Esophagus mucosa (tissue), 1 donor: ENCODE data around the gene APCDD1. TPM values are rescaled to one million over a fixed set of nuclear protein-coding genes. Genes with fewer than 3 reads are reported as not detected.

ENCODE experiments used
- ATAC-seq: fragments of 200-7000 bp; cut with Tn5 transposase; one replicate; pipeline ENCODE4 v1.9.1; 2020
- total RNA-seq: library from RNA; stranded (reverse); gene quantifications from one replicate; pipeline ENCODE4 v1.2.4, GENCODE V29; 2023
- donor health status: DM: yes; HTN: yes; CAD: no.

APCDD1 gene
- total RNA-seq, 1 donor from 2014 or later: 42.2 TPM

- peak; percentile 97 for ATAC-seq
Measured at GRCh38 chr18:10432781-10433180, 21.7 kb upstream of the APCDD1 start.

- ATAC-seq: no peak
Measured at GRCh38 chr18:10436160-10436559, 18.3 kb upstream of the APCDD1 start.

DNA sequence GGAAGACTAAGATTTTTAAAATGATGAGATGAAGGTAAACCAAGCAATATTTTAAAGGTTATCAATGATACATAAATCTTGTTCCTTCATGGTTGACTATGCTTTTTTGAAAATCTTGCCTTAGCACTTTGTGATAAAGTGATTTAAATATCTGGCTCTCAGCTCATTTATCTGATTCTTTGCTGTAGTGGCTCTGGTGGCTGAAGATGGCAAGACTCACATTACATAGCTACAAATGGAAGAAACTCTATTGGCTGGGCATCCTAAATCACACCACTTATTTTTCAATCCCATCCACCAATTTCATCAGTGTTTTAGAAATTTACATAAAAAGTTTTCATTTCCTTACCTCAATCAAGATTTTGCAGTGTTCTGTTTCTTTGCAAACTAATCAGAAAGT is 16.6 kb upstream of the APCDD1 start:
- no peak for ATAC-seq

DNA sequence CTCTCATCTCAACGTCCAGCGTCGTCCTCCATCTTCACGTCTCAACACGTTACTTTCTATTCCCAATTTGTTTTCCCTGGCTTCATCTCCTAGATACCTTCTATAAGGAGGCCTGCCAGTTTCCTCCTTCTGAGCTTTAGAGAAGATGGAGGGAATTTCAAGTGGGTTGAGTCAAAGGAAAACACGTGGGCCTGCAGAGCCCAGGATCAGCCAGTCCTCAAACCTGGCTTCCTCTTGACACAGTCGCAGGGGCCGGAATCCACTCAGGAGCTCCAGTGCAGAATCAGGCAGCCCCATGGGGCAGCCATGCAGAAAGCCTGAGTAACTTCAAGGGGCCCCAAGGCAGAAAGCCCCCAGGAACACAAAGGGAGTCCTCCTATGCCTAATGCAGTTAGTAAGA is 14.5 kb upstream of the APCDD1 start:
- ATAC-seq: no peak

GRCh38 chr18:10440884-10441283 is 13.6 kb upstream of the APCDD1 start:
- ATAC-seq: no peak

DNA sequence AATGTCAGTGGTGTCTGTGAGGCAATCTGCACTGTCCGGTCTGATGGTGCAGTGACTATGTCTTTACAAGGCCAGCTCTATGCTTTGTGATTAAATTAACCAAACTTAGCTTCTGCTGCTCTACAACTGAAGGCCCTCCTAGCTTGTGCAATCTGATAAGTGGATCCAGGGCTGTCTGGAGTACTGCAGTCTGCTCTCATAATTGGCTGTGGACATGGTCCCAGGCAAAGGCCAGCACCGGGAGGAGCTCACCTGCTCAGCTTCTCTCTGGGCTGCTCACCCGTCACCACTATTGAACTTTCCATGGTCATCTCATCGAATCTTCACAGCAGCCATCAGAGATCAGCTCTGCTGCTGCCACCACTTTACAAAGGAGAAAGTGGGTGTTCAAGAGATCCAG is 13.0 kb upstream of the APCDD1 start:
- ATAC-seq: no peak

- peak; percentile 36 for ATAC-seq
Measured at GRCh38 chr18:10442551-10442971, 11.9 kb upstream of the APCDD1 start.

DNA sequence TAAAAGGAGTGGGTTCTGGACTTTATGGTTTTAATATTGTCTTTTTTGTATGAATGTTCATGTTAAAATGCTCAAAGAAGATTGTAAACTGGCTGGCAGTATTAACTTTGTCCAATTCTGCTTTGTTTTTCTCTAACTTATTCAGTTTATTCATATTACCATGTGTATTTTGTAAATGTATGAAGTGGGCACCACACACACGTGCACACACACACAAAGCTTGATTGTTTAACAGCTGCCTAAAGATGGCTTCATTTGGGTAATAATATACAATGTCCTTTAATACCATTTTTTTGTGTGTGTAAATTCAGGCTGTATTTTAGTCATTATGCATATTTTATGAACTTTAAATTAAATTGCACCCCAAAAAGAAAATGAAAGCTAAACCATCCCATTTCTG is 11.4 kb upstream of the APCDD1 start:
- ATAC-seq: no peak

DNA sequence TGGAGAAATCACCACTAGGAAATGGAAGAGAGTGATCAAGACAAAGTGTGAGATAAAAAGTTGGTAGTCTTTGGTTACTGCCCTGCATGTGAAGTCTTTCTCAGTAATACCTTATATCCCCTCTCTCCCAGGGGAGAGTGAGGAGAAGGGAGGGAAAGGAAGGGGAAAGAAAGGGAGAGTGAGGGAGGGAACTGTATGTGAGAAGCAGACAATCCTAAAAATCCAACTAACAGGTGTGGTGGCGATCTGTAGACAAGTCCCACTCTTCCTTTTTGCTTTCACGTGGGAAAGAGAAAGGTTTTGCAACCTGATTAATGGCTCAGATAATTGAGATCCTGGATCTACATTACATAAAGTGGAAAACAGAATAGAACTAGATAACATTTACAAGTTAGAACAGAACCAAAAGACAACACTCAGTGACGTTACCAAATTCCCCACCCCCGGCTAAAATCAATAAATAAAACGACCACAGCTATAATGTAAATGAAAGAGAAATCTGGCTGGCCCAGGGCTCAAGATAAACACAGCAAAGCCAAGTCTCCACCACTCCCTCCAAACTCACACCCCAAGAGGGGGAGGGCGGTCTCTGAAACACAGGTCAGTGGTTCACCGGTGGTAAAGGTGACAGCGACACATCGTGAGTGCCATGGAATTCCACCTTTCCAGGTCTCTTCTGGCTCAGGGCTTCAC is 10.0 kb upstream of the APCDD1 start:
- ATAC-seq: no peak

DNA sequence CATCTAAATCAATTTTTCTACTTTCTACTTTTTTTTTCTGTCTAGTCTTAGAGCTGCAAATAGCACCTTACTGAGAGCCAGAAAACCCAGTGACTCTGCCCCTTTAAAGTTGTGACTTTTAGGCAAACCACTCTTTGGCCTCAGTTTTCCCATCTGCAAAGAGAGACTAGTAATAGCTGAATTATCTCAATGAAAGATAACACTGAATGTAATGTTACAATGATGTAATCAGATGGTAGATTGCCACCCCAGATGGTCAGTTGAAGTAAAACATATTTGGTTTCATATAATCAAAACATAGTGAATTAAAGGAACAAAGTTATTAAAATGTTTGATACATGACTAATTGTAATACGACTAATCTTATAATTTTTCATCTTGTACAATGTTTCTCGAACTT is 5.0 kb upstream of the APCDD1 start:
- no peak for ATAC-seq

DNA sequence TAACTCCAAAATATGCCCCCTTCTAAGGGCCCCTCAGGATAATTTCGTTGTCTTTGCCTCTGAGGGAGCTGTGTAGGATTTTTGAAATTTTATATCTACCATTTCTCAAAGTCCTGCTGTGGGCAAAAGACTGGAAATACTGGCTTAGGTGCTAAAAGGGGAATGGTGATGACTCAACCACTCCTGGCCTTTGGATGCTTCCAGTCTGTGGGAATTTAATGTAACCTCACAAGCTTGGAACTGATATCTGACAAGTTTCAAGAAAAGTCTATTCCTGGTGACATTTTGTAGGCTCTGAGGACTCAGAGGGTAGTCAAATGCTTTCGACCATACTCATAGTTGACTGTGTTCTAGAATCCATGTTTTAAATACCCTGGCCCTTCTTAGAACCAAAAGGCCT is 3.4 kb upstream of the APCDD1 start:
- ATAC-seq: no peak

GRCh38 chr18:10453261-10453805 is 1.1 kb upstream of the APCDD1 start:
- ATAC-seq: no peak

- peak; percentile 37 for ATAC-seq
Measured at GRCh38 chr18:10454681-10455557, 484 bp downstream of the APCDD1 start.

- ATAC-seq: no peak
Measured at GRCh38 chr18:10455726-10456453, 1.5 kb downstream of the APCDD1 start.

- ATAC-seq: no peak
Measured at GRCh38 chr18:10456718-10457117, 2.3 kb downstream of the APCDD1 start.

DNA sequence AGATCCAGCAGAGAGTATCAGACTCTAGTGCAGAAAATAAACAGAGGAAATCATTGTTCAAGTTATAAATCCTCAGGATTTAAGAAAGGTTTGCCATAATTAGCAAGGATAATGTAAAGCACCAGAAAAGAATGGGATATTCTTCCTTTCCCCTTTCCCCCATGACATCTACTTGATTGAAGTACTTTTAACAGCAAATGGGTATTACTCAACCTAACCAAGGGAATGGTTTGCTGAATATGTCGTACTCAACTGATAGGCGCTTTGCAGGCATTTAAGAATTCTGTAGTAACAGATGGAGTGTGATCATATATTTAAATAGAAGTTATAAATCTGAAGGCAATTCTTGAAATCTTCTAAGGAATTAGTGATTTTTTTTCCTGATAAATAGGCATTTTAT is 2.7 kb downstream of the APCDD1 start:
- ATAC-seq: no peak

DNA sequence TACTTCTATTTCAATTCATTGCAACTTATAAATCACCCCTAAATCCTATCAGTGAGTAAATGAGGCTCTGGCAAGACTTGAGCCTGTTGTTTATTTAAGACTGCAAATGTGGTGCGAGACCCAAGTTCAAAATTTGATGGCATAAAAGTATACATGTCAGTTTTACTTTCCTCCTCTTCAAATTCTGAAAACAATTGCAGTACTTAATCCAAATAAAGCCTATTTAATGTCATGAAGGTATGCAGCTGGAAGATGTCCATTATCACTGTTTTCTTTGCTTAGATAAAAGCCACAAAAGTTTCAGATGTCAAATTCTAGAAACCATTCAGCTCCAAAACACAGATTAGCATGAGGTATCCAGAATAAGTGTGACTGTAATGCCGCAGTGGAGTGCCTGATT is 3.3 kb downstream of the APCDD1 start:
- ATAC-seq: no peak

DNA sequence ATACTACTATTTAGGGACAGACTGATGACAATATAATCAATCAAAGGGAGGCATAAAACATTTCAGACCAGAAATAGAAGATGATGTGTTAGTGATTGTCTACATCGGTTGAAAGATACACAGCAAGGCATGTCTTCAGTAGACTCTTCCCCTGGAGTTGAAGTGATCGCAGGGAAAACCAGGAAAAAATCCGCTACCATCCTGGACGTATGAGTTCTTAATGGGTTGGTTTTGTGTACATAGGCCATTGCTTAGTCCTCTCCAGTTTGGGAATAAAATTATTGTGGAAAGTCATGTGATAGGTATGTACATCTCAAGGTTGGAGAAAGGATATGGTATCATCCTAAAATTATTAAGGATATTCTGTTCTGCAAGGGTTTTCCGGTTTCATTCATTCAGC is 4.3 kb downstream of the APCDD1 start:
- ATAC-seq: no peak

- no peak for ATAC-seq
Measured at GRCh38 chr18:10459587-10459986, 5.2 kb downstream of the APCDD1 start.

DNA sequence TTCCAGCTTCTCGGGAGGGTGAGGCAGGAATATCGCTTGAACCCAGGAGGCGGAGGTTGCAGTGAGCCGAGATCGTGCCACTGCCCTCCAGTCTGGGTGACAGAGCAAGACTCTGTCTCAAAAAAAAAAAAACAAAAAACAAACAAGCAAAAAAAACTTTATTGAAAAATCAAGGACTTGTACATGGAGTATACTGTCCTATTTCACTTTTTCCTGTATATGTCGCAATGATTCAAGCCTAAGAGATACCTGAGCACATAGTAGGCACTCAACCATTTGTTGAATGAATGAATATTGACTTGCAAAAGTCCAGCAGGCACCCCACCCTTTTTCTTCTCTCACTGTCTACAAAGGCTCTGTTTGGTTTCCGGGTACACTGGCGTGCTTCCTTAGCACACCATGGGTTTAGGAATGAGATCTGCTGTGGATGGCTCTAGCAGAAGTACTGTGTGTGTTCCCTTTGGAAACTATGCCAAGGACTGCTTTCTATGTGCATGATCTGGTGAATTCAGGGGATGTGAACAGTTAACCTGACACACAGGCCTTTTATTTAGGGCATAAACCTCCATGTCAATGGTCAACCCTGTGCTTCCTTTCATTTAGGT is 6.1 kb downstream of the APCDD1 start:
- ATAC-seq: no peak

GRCh38 chr18:10461989-10462388 is 7.6 kb downstream of the APCDD1 start:
- no peak for ATAC-seq

DNA sequence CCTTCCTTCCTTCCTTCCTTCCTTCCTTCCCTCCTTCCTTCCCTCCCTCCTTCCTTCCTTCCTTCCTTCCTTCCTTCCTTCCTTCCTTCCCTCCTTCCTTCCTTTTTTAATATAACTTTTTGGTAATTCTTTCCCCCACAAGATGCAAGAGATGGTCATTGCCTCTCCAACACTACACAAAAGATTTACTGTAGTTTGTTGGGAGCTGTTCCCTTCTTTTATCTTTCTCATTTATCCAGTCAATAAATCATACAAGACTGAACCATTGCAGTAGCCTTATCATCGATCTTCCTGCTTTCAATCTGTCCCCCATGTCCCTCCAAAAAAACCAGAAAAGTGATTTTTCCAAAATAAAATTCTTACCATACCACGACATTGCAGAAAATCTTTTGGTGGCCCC is 8.2 kb downstream of the APCDD1 start:
- ATAC-seq: no peak

GRCh38 chr18:10463096-10463495 is 8.7 kb downstream of the APCDD1 start:
- no peak for ATAC-seq
